Aorta (tissue), 5 donors: Measurements from ENCODE around the gene TBCA. TPM values are rescaled to one million over a fixed set of nuclear protein-coding genes. Genes with fewer than 3 reads are reported as not detected.

Experiments used
- ATAC-seq: fragments of 200-7000 bp; cut with Tn5 transposase; one replicate; pipeline ENCODE4 v1.9.1; 2022; ENCODE audit warnings: moderate library complexity; ENCODE audit not compliant: low FRiP score
- DNase-seq, 2 donors: peaks; one replicate each; pipeline ENCODE4 v3.0.0-alpha.2; 2020
- H3K27ac ChIP-seq, 2 donors: one replicate each; pipeline ENCODE4 v1.5.1; 2013; ENCODE audit warnings: low read length in 2 of 2, mild to moderate bottlenecking in 2 of 2, moderate library complexity in 2 of 2, control low read depth in 1 of 2, inconsistent platforms in 1 of 2, low read depth in 1 of 2
- H3K27me3 ChIP-seq, 2 donors: one replicate each; pipeline ENCODE4 v1.6.1; 2013; ENCODE audit warnings: control low read depth in 1 of 2, low read length in 1 of 2, mild to moderate bottlenecking in 1 of 2, moderate library complexity in 1 of 2; ENCODE audit not compliant: insufficient read depth in 2 of 2, control insufficient read depth in 1 of 2
- H3K36me3 ChIP-seq, 2 donors: one replicate each; pipeline ENCODE4 v1.6.1; 2013; ENCODE audit warnings: control low read depth in 1 of 2, low read length in 1 of 2, mild to moderate bottlenecking in 1 of 2; ENCODE audit not compliant: insufficient read depth in 2 of 2, control insufficient read depth in 1 of 2
- H3K4me1 ChIP-seq, 2 donors: one replicate each; pipeline ENCODE4 v1.6.1; 2013; ENCODE audit warnings: low read length in 2 of 2, control low read depth in 1 of 2, mild to moderate bottlenecking in 1 of 2, moderate library complexity in 1 of 2; ENCODE audit not compliant: insufficient read depth in 2 of 2, control insufficient read depth in 1 of 2
- H3K4me3 ChIP-seq, 2 donors: one replicate each; pipeline ENCODE4 v1.5.1; 2013; ENCODE audit warnings: low read length in 2 of 2, control low read depth in 1 of 2, mild to moderate bottlenecking in 1 of 2
- H3K9me3 ChIP-seq: one replicate; pipeline ENCODE4 v1.6.1; 2013; ENCODE audit warnings: mild to moderate bottlenecking, low read length; ENCODE audit not compliant: control insufficient read depth
- WGBS, 2 donors: extraction: QIAGEN DNeasy Blood & Tissue Kit; methylation state at CpG; one replicate each; pipeline ENCODE4 v1.1.7; 2013; 5-methylcytosine and 5-hydroxymethylcytosine counted together
- intact Hi-C, 2 donors: fragments of 100-400 bp; cut with DNase I; formaldehyde crosslinking; loops; one replicate each; pipeline versions ENCODE4 v1.14.2 to v1.15.0; 2022
- polyA plus RNA-seq, 2 donors: library from polyadenylated mRNA; stranded (reverse); fragments of 200-250 nt; gene quantifications; one replicate each; pipeline ENCODE4 v1.2.3, GENCODE V29; 2013
- total RNA-seq, 2 donors: library from RNA; stranded (reverse); fragmentation: NEBNext Ultra II Directional; extraction: Animal tissue kit (Norgen Biotek cat#: 25700); gene quantifications; one replicate each; pipeline ENCODE4 v1.2.1, GENCODE V29; 2021
- donor health status: healthy with polysubstance abuse.
- donor health status: Bipolar disorder and iron deficiency.
- donor health status: DM: no; HTN: no; CAD: no.
- donor health status: DM: no; HTN: no; CAD: no.
- donor health status: DM: yes; HTN: yes; CAD: no.

The TBCA gene
- total and polyA plus RNA-seq, 4 donors, result 98.9 to 269 (median 158) TPM

DNA sequence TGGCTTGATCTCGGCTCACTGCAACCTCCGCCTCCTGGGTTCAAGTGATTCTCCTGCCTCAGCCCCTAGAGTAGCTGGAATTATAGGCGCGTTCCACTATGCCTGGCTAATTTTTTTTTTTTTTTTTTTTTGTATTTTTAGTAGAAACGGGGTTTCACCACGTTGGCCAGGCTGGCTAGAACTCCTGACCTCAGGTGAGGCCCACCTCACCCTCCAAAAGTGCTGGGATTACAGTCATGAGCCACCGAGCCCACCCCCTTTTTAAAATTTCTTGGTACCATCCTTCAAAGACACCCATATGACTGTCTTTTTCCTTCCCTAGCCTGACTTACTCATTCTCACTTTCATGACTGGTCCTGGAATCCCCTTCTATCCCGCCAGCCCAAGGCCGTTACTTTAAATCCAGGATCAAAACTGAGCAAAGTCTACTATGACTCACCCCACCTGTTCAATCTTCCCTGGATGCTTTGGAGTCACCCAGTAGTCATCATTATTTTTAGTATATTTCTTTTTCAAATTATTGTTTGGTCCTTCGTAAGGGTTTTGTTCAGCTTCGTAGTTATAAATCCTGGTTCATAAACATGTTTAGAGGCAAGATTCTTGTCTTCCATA, 1.2 kb upstream of the TBCA start:
- ATAC-seq (no peak), DNase-seq (no peak)
- intact Hi-C loops, result no loop called here
- H3K27me3 ChIP-seq, result no peaks in the 10 kb centered on the region
- peaks cover 0 to 4% of the 10 kb centered on the region in 2 donors for H3K4me1 ChIP-seq
- no peaks in the 10 kb centered on the region for H3K36me3 ChIP-seq
- H3K27ac ChIP-seq, result no peak overlapping the region
- no peak overlapping the region for H3K4me3 ChIP-seq
- 80 to 81% methylated on average over 11 of the region's 11 CpGs for WGBS, 2 donors
- H3K9me3 ChIP-seq, result no peaks in the 10 kb centered on the region

DNA sequence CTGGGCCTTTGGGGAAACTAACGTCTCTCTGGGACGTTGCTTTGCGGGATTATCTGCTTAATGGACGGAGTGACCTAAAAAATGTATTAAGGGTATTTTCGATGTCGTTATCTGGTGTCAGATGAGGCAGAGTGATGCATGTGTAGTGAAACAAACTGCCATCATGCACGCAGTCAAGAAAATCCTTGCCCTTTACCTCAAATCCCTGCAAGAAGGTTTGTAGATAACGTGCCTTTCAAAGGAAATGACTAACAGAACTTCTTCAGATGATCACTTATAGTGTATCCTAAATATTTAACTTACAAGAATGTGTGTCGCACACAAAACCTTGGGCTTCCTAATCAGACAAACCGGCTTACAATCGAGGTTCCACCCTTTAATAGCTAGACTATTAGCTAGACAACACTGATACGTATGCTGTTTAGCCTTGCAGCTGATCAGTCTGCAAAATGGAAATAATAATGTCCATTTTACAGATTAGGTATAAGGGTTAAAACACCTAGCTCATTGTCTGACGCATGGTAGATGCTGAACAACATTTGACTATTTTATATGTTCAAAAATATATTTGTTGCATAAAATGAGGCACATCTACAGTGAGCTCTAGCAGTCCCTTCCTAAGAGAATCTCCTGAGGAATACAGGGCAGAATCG, 541 bp upstream of the TBCA start:
- H3K27ac ChIP-seq, result no peak overlapping the region
- no peak for ATAC-seq
- intact Hi-C loops, result no loop called here
- DNase-seq, result no peak
- H3K36me3 ChIP-seq, result no peaks in the 10 kb centered on the region
- peaks cover 0 to 4% of the 10 kb centered on the region in 2 donors for H3K4me1 ChIP-seq
- H3K4me3 ChIP-seq, result peak overlapping the region; percentile 23 to 65
- WGBS, 2 donors, result 21 to 22% methylated on average over 14 of the region's 14 CpGs
- no peaks in the 10 kb centered on the region for H3K9me3 ChIP-seq
- H3K27me3 ChIP-seq, result no peaks in the 10 kb centered on the region

DNA sequence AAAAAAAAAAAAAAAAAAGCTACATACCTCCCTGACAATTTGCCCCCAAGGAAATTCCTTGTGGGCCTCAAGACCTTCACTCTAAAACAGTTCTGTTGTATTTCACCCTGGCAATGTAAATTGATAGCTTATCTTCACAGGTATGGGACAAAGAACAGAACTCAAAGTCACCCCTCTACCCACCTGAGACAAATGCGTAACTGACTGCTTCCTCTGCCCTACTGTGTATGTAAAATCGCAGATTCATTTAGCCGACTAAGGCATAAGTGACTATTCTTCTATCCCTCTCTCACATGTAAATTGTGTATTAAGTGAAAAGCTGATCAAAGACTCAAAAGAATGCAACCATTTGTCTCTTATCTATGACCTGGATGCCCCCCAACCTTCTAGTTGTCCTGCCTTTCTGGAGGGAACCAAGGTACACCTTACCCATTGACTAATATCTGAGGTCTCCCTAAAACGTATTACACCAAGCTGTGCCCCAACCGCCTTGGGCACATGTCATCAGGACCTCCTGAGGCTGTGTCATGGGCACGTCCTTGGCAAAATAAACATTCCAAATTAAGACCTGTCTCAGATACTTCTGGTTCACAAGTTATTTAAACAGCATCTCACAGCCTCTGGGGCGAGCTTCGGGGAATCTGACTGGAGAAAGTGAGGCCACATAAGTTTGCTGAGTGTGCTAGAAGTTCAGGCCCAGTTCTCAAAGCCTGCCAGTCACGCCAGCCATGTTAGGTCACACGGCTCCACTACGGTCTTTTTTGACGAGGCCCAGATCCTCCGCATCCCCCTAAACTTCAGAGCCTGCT, 954 bp downstream of the TBCA start:
- no peak for ATAC-seq
- no peak for DNase-seq
- Histone ChIP-seq H3K4me3 (peak overlapping the region; percentile 65 to 77), H3K36me3 (no peaks in the 10 kb centered on the region), H3K27ac (peak overlapping the region; percentile 62 to 92), H3K27me3 (no peaks in the 10 kb centered on the region), H3K4me1 (peaks cover 0 to 8% of the 10 kb centered on the region in 2 donors), H3K9me3 (no peaks in the 10 kb centered on the region)
- WGBS, 2 donors, result 14 to 15% methylated on average over 13 of the region's 13 CpGs
- intact Hi-C loops, result no loop called here

DNA sequence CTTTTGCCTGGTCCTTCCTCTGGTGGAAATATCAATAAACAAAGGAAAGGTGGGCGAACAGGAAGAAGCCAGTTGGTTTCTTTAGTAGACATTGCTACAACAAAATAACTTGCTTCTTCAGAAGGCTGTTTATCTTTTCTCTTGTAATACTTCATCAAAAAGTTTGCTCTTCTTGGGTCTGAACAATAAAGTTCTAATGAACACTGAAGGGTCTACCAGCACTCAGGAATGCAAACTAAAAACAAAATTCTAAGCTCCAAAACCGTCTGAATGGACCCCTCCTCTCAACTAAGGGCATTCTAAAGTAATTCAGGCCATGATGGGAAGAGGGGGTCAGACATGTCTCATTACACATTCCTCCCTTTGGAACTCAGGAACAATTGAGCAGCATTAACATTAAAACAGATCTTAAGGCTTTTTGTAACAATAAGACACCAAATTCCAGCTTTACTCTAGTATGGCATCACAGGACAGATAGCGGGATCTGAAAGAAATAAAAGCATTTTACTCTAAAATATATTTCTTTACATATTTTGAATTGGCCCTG, 2.3 kb downstream of the TBCA start:
- no peaks in the 10 kb centered on the region for H3K27me3 ChIP-seq
- H3K4me3 ChIP-seq, result no peak overlapping the region
- no peaks in the 10 kb centered on the region for H3K9me3 ChIP-seq
- no peak for ATAC-seq
- H3K27ac ChIP-seq, result no peak overlapping the region
- H3K4me1 ChIP-seq, result peaks cover 2 to 8% of the 10 kb centered on the region in 2 donors
- H3K36me3 ChIP-seq, result no peaks in the 10 kb centered on the region
- WGBS, 2 donors, result 58 to 64% methylated on average over 3 of the region's 3 CpGs
- intact Hi-C loops, result no loop called here
- no peak for DNase-seq

DNA sequence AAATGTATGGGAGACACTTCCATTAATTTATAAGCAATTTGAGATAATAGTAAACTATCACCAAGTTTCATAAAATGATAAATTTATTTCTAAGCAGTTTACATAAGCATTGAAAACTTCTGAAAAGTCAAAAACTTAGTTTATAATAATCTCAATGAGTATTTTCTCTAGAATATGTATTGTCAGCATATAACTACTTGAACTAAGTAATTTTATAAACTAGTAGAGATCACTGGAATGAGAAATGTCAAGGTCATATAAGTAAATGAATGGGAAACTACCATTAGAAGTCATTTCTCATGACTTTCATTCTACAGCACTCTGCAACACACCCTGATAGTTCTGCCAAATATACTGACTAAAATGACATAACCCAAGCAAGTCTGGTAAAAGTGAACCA, 3.4 kb downstream of the TBCA start:
- H3K27ac ChIP-seq, result no peak overlapping the region
- peaks cover 2 to 8% of the 10 kb centered on the region in 2 donors for H3K4me1 ChIP-seq
- no peak for DNase-seq
- H3K4me3 ChIP-seq, result no peak overlapping the region
- intact Hi-C loops, result no loop called here
- H3K9me3 ChIP-seq, result no peaks in the 10 kb centered on the region
- ATAC-seq, result no peak
- no peaks in the 10 kb centered on the region for H3K27me3 ChIP-seq
- H3K36me3 ChIP-seq, result no peaks in the 10 kb centered on the region

DNA sequence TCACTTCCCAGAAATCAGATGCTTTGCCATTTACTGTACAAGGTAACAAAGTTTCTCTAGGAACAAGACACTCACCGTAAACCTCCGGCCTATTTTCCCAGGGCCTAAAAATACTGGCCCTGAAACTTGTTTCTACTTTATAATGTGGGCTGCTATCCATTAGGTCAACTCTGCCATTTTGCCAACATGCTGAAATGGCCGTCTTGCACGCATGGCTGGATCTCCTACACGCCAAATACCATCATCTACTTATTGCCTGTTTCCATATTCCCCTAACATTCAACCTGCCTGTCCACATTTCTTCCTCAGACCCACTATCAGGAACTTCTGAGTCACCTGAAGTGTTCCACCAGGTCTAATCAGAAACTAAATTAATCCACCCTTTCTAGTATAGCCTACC, 4.7 kb downstream of the TBCA start:
- H3K4me3 ChIP-seq, result no peak overlapping the region
- DNase-seq (no peak), ATAC-seq (no peak)
- peaks cover 2 to 8% of the 10 kb centered on the region in 2 donors for H3K4me1 ChIP-seq
- H3K27ac ChIP-seq, result no peak overlapping the region
- H3K27me3 ChIP-seq, result no peaks in the 10 kb centered on the region
- 81 to 97% methylated on average over 5 of the region's 5 CpGs for WGBS, 2 donors
- intact Hi-C loops, result no loop called here
- H3K36me3 ChIP-seq, result no peaks in the 10 kb centered on the region
- H3K9me3 ChIP-seq, result no peaks in the 10 kb centered on the region

DNA sequence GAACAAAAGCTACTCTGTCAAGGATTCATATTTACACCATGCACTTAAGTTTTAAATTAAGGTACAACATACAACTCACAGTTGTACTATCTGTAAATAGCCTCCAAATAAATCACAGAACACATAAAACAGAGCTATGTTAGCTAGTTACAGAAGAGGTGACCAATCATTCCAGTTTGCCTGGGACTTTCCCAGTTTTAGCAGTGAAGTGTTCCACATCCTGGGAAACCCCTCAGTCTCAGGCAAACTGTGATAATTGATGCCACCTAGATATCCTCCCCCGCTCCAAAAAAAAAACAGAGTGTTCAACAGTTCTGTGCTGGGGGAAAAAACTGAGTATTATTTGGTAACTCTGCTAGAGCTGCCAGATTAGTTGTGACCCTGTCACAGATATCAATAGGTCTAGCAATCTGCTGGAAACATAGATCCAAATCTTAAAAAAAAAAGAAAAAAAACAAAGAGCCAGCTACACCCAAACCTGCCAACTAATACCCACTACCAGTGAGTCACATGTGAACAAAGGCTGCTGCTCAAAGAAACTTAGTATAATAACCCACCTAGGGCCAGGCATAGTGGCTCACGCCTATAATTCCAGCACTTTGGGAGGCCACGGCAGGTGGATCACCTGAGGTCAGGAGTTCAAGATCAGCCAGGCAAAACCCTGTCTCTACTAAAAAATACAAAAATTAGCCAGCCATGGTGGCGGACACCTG, 5.7 kb downstream of the TBCA start:
- H3K36me3 ChIP-seq, result no peaks in the 10 kb centered on the region
- H3K4me3 ChIP-seq, result no peak overlapping the region
- no peak overlapping the region for H3K27ac ChIP-seq
- DNase-seq (no peak), ATAC-seq (no peak)
- H3K9me3 ChIP-seq, result no peaks in the 10 kb centered on the region
- intact Hi-C loops, result no loop called here
- H3K27me3 ChIP-seq, result no peaks in the 10 kb centered on the region
- WGBS, 2 donors, result 97 to 98% methylated on average over 4 of the region's 4 CpGs
- H3K4me1 ChIP-seq, result peaks cover 3 to 8% of the 10 kb centered on the region in 2 donors

DNA sequence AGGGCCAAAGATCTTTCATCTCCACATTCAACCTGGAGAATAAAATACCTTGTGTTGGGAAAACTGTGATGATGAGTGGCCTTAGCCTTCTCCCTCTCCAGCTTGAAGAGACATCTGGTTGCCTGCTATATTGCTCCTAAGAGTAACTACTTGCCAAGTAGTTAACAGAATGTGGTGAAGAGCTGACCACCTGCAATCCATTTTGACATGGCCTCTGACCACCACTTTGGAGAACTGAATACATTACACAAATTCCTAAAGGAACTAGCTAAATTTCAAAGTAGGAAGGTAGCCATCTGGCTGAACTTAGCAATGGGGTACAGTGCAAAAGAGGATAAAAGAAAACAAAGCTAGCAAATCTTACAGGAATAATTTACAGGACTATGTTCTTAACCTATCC, 7.2 kb downstream of the TBCA start:
- ATAC-seq (no peak), DNase-seq (no peak)
- Histone ChIP-seq H3K27me3 (no peaks in the 10 kb centered on the region), H3K36me3 (no peaks in the 10 kb centered on the region), H3K4me1 (peaks cover 4% of the 10 kb centered on the region in 2 donors), H3K9me3 (no peaks in the 10 kb centered on the region), H3K27ac (no peak overlapping the region), H3K4me3 (no peak overlapping the region)
- intact Hi-C loops, result no loop called here
